ENCODE measurements around the gene BMPR1B.

BMPR1B gene

GRCh38 chr4:94918543-94918942 is 160.8 kb downstream of the BMPR1B start:
- no peak for DNase-seq

GRCh38 chr4:94920369-94920768 is 162.6 kb downstream of the BMPR1B start:
- no peak for DNase-seq

GRCh38 chr4:94924566-94924965 is 166.8 kb downstream of the BMPR1B start:
- no peak for DNase-seq

- DNase-seq: no peak
These were observed 168.1 kb downstream of the BMPR1B start for GRCh38 chr4:94925764-94926347.

GRCh38 chr4:94926936-94927335 is 169.2 kb downstream of the BMPR1B start:
- DNase-seq: no peak

- DNase-seq: no peak
These were observed 169.9 kb downstream of the BMPR1B start for GRCh38 chr4:94927696-94928095.

GRCh38 chr4:94929696-94930095 is 171.9 kb downstream of the BMPR1B start:
- DNase-seq: no peak

- DNase-seq: no peak
These were observed 173.9 kb downstream of the BMPR1B start for GRCh38 chr4:94931626-94932025.

GRCh38 chr4:94932366-94932765 is 174.6 kb downstream of the BMPR1B start:
- no peak for DNase-seq

- DNase-seq: no peak
These were observed 176.0 kb downstream of the BMPR1B start for GRCh38 chr4:94933799-94934198.

- DNase-seq: no peak
These were observed 176.4 kb downstream of the BMPR1B start for GRCh38 chr4:94934201-94934600.

GRCh38 chr4:94934864-94935263 is 177.1 kb downstream of the BMPR1B start:
- no peak for DNase-seq

- DNase-seq: no peak
These were observed 179.1 kb downstream of the BMPR1B start for GRCh38 chr4:94936854-94937253.

GRCh38 chr4:94939791-94940519 is 182.2 kb downstream of the BMPR1B start:
- DNase-seq: no peak

- no peak for DNase-seq
These were observed 182.8 kb downstream of the BMPR1B start for GRCh38 chr4:94940520-94940908.

- DNase-seq: no peak
These were observed 184.0 kb downstream of the BMPR1B start for GRCh38 chr4:94941706-94942105.

- DNase-seq: no peak
These were observed 187.0 kb downstream of the BMPR1B start for GRCh38 chr4:94944726-94945125.

- DNase-seq: no peak
These were observed 189.9 kb downstream of the BMPR1B start for GRCh38 chr4:94947681-94948108.

- no peak for DNase-seq
These were observed 196.5 kb downstream of the BMPR1B start for GRCh38 chr4:94954251-94954650.

- no peak for DNase-seq
These were observed 199.3 kb downstream of the BMPR1B start for GRCh38 chr4:94957030-94957429.

- no peak for DNase-seq
These were observed 201.6 kb downstream of the BMPR1B start for GRCh38 chr4:94959307-94959706.

- no peak for DNase-seq
These were observed 203.0 kb downstream of the BMPR1B start for GRCh38 chr4:94960708-94961107.

GRCh38 chr4:94961420-94961819 is 203.7 kb downstream of the BMPR1B start:
- DNase-seq: no peak

GRCh38 chr4:94962484-94962883 is 204.7 kb downstream of the BMPR1B start:
- no peak for DNase-seq

- DNase-seq: no peak
These were observed 208.1 kb downstream of the BMPR1B start for GRCh38 chr4:94965852-94966251.
